ENCODE results near the gene RNF213. TPM values are rescaled to one million over a fixed set of nuclear protein-coding genes. Genes with fewer than 3 reads are reported as not detected.
A peak's percentile ranks its signal among the peaks of the same experiment; 100 is the strongest.

The RNF213 gene
- total and polyA plus RNA-seq, 10 donors, result 36.7 to 481 (median 337) TPM

GRCh38 chr17:80217703-80218362 lies 42.8 kb upstream of the RNF213 start:
- Histone ChIP-seq H3K27me3 (replicated peaks in 1 of 7) (peaks cover 0 to 16% (median 0%) of the 10 kb centered on the region in 7 donors), H3K4me3 (peak overlapping the region in 1 of 8 donors; percentile 98), H3K9me3 (no peaks in the 10 kb centered on the region), H3K4me1 (peaks cover 12 to 80% (median 46%) of the 10 kb centered on the region in 6 donors), H3K27ac (peak overlapping the region in 2 of 8 donors; percentile 90 to 97), H3K36me3 (peaks cover 0 to 63% (median 41%) of the 10 kb centered on the region in 6 donors)
- TF ChIP-seq CTCF (IDR thresholded peaks at IDR 0.05 in 8 of 11, conservative IDR thresholded peaks at IDR 0.05 in 3 of 11) (no peak), POLR2A (IDR thresholded peaks at IDR 0.05) (no peak), POLR2AphosphoS5 (IDR thresholded peaks at IDR 0.05) (no peak)
- no peak for DNase-seq
- intact Hi-C loops (cut with DNase I; ENCODE audit: low total_unique reads), result no loop called here
- WGBS, 5 donors, result 92 to 100% (median 97%) methylated on average over 9 to 13 of the region's 13 CpGs

- peaks cover 12 to 80% (median 42%) of the 10 kb centered on the region in 6 donors for H3K4me1 ChIP-seq
- H3K36me3 ChIP-seq, result peaks cover 0 to 63% (median 36%) of the 10 kb centered on the region in 6 donors
- TF ChIP-seq POLR2A (IDR thresholded peaks at IDR 0.05) (no peak), POLR2AphosphoS5 (IDR thresholded peaks at IDR 0.05) (no peak), CTCF (IDR thresholded peaks at IDR 0.05 in 8 of 11, conservative IDR thresholded peaks at IDR 0.05 in 3 of 11) (no peak)
- no peak for DNase-seq
- intact Hi-C loops (cut with DNase I; ENCODE audit: low total_unique reads), result no loop called here
- peak overlapping the region in 6 of 8 donors; percentile 90 to 97 (median 92) for H3K27ac ChIP-seq
- peaks cover 0 to 16% (median 0%) of the 10 kb centered on the region in 7 donors for H3K27me3 ChIP-seq (replicated peaks in 1 of 7)
- 73 to 87% (median 84%) methylated on average over 6 to 7 of the region's 7 CpGs for WGBS, 5 donors
- peak overlapping the region in 3 of 8 donors; percentile 71 to 98 (median 88) for H3K4me3 ChIP-seq
- no peaks in the 10 kb centered on the region for H3K9me3 ChIP-seq
Observed at GRCh38 chr17:80218391-80218790, 42.3 kb upstream of the RNF213 start.

GRCh38 chr17:80219013-80219762 lies 41.5 kb upstream of the RNF213 start:
- peaks cover 0 to 16% (median 0%) of the 10 kb centered on the region in 7 donors for H3K27me3 ChIP-seq (replicated peaks in 1 of 7)
- H3K36me3 ChIP-seq, result peaks cover 0 to 56% (median 28%) of the 10 kb centered on the region in 6 donors
- intact Hi-C loops (cut with DNase I; ENCODE audit: low total_unique reads), result no loop called here
- H3K4me1 ChIP-seq, result peaks cover 12 to 73% (median 37%) of the 10 kb centered on the region in 6 donors
- H3K27ac ChIP-seq, result peak overlapping the region; percentile 81 to 97 (median 90)
- no peak for TF ChIP-seq POLR2A (IDR thresholded peaks at IDR 0.05)
- peak in 2 of 3 donors; percentile 62 to 89 for TF ChIP-seq POLR2AphosphoS5 (IDR thresholded peaks at IDR 0.05)
- 12 to 22% (median 13%) methylated on average over 14 to 15 of the region's 15 CpGs for WGBS, 5 donors
- peak overlapping the region; percentile 69 to 98 (median 88) for H3K4me3 ChIP-seq
- DNase-seq, result peak; percentile 94
- H3K9me3 ChIP-seq, result no peaks in the 10 kb centered on the region

- Histone ChIP-seq H3K27me3 (replicated peaks in 1 of 7) (peaks cover 0 to 16% (median 0%) of the 10 kb centered on the region in 7 donors), H3K9me3 (no peaks in the 10 kb centered on the region), H3K36me3 (peaks cover 0 to 51% (median 23%) of the 10 kb centered on the region in 6 donors), H3K27ac (peak overlapping the region; percentile 81 to 97 (median 90)), H3K4me1 (peaks cover 12 to 69% (median 37%) of the 10 kb centered on the region in 6 donors), H3K4me3 (peak overlapping the region; percentile 69 to 98 (median 88))
- 0 to 3% (median 0%) methylated on average over 5 of the region's 5 CpGs for WGBS, 5 donors
- TF ChIP-seq CTCF (IDR thresholded peaks at IDR 0.05 in 8 of 11, conservative IDR thresholded peaks at IDR 0.05 in 3 of 11), result no peak
- TF ChIP-seq POLR2AphosphoS5 (IDR thresholded peaks at IDR 0.05), result peak in 1 of 3 donors; percentile 1
- DNase-seq, result no peak
- intact Hi-C loops (cut with DNase I; ENCODE audit: low total_unique reads), result no loop called here
Observed at GRCh38 chr17:80219763-80220053, 40.9 kb upstream of the RNF213 start.
